Ectodermal cell (in vitro differentiated cells): ENCODE results near the gene TENM3.

Experiments
- H3K27ac ChIP-seq: 2 replicates; pipeline ENCODE4 v1.7.0; 2013; ENCODE audit warnings: mild to moderate bottlenecking, low read depth, low read length; ENCODE audit not compliant: insufficient read depth, poor library complexity, severe bottlenecking
- H3K27me3 ChIP-seq: 2 replicates; pipeline ENCODE4 v1.7.0; 2013; ENCODE audit warnings: mild to moderate bottlenecking, low read length; ENCODE audit not compliant: insufficient read depth, control insufficient read depth, poor library complexity, severe bottlenecking
- H3K36me3 ChIP-seq: one replicate; pipeline ENCODE4 v1.7.0; 2013; ENCODE audit warnings: low read length; ENCODE audit not compliant: control insufficient read depth, insufficient read depth
- H3K4me1 ChIP-seq: one replicate; pipeline ENCODE4 v1.7.0; 2013; ENCODE audit warnings: low read length; ENCODE audit not compliant: control insufficient read depth, insufficient read depth
- H3K4me3 ChIP-seq: 2 replicates; pipeline ENCODE4 v1.7.0; 2013; ENCODE audit warnings: low read depth, low read length, control low read depth; ENCODE audit not compliant: insufficient read depth
- H3K9me3 ChIP-seq: 2 replicates; pipeline ENCODE4 v1.7.0; 2013; ENCODE audit warnings: mild to moderate bottlenecking, low read length, moderate library complexity; ENCODE audit not compliant: control insufficient read depth
- WGBS, 2 experiments: methylation state at CpG; one replicate each; pipeline ENCODE4 v1.1.7; 2013; ENCODE audit warnings: missing lambda C conversion rate in 2 of 2; 5-methylcytosine and 5-hydroxymethylcytosine counted together

Gene TENM3

GRCh38 chr4:182346250-182346649, 103.0 kb downstream of the TENM3 start:
- 85 to 91% methylated on average over 5 to 7 of the region's 7 CpGs for WGBS, 2 experiments
- H3K27ac ChIP-seq, result no peak overlapping the region
- H3K9me3 ChIP-seq, result no peaks in the 10 kb centered on the region

GRCh38 chr4:182346675-182347375, 103.6 kb downstream of the TENM3 start:
- 84 to 85% methylated on average over 9 to 11 of the region's 11 CpGs for WGBS, 2 experiments
- Histone ChIP-seq H3K27ac (no peak overlapping the region), H3K4me3 (no peak overlapping the region), H3K36me3 (no peaks in the 10 kb centered on the region), H3K9me3 (no peaks in the 10 kb centered on the region), H3K4me1 (peaks cover 16% of the 10 kb centered on the region), H3K27me3 (no peaks in the 10 kb centered on the region)

More at GRCh38 chr4:182346250-182346649, 103.0 kb downstream of the TENM3 start:
- Histone ChIP-seq H3K4me3 (no peak overlapping the region), H3K36me3 (no peaks in the 10 kb centered on the region), H3K4me1 (peaks cover 16% of the 10 kb centered on the region), H3K27me3 (no peaks in the 10 kb centered on the region)

- WGBS, 2 experiments, result 92 to 97% methylated on average over 3 to 4 of the region's 5 CpGs
Measured at GRCh38 chr4:182348779-182349326, 105.7 kb downstream of the TENM3 start.

GRCh38 chr4:182350041-182350440, 106.8 kb downstream of the TENM3 start:
- Histone ChIP-seq H3K27me3 (no peaks in the 10 kb centered on the region), H3K27ac (no peak overlapping the region), H3K4me1 (peaks cover 5% of the 10 kb centered on the region), H3K4me3 (no peak overlapping the region), H3K9me3 (no peaks in the 10 kb centered on the region), H3K36me3 (no peaks in the 10 kb centered on the region)
- 97 to 100% methylated on average over 3 of the region's 3 CpGs for WGBS, 2 experiments

More at GRCh38 chr4:182348779-182349326, 105.7 kb downstream of the TENM3 start:
- Histone ChIP-seq H3K27me3 (no peaks in the 10 kb centered on the region), H3K9me3 (no peaks in the 10 kb centered on the region), H3K4me3 (no peak overlapping the region), H3K27ac (no peak overlapping the region), H3K4me1 (peaks cover 10% of the 10 kb centered on the region), H3K36me3 (no peaks in the 10 kb centered on the region)

- Histone ChIP-seq H3K27ac (no peak overlapping the region), H3K4me3 (no peak overlapping the region), H3K27me3 (no peaks in the 10 kb centered on the region), H3K36me3 (no peaks in the 10 kb centered on the region), H3K4me1 (peaks cover 5% of the 10 kb centered on the region), H3K9me3 (no peaks in the 10 kb centered on the region)
- WGBS, 2 experiments, result 91 to 92% methylated on average over 12 of the region's 12 CpGs
Measured at GRCh38 chr4:182351485-182351884, 108.3 kb downstream of the TENM3 start.

- 89 to 100% methylated on average over 2 to 3 of the region's 3 CpGs for WGBS, 2 experiments
- Histone ChIP-seq H3K27ac (no peak overlapping the region), H3K4me1 (no peaks in the 10 kb centered on the region), H3K4me3 (no peak overlapping the region), H3K27me3 (no peaks in the 10 kb centered on the region), H3K36me3 (no peaks in the 10 kb centered on the region), H3K9me3 (no peaks in the 10 kb centered on the region)
Measured at GRCh38 chr4:182354106-182354505, 110.9 kb downstream of the TENM3 start.

GRCh38 chr4:182354867-182355266, 111.7 kb downstream of the TENM3 start:
- H3K9me3 ChIP-seq, result no peaks in the 10 kb centered on the region
- H3K27ac ChIP-seq, result no peak overlapping the region
- H3K4me3 ChIP-seq, result no peak overlapping the region
- H3K4me1 ChIP-seq, result no peaks in the 10 kb centered on the region
- no peaks in the 10 kb centered on the region for H3K27me3 ChIP-seq
- WGBS, 2 experiments, result 84 to 86% methylated on average over 7 of the region's 7 CpGs
- H3K36me3 ChIP-seq, result no peaks in the 10 kb centered on the region

GRCh38 chr4:182367153-182367552, 124.0 kb downstream of the TENM3 start:
- H3K4me1 ChIP-seq, result no peaks in the 10 kb centered on the region
- H3K36me3 ChIP-seq, result no peaks in the 10 kb centered on the region
- H3K27me3 ChIP-seq, result no peaks in the 10 kb centered on the region
- no peak overlapping the region for H3K27ac ChIP-seq
- H3K9me3 ChIP-seq, result no peaks in the 10 kb centered on the region
- WGBS, 2 experiments, result 94% methylated on average over 13 of the region's 13 CpGs
- H3K4me3 ChIP-seq, result no peak overlapping the region

GRCh38 chr4:182369211-182369610, 126.0 kb downstream of the TENM3 start:
- Histone ChIP-seq H3K27ac (no peak overlapping the region), H3K4me3 (no peak overlapping the region), H3K27me3 (no peaks in the 10 kb centered on the region), H3K9me3 (no peaks in the 10 kb centered on the region), H3K36me3 (no peaks in the 10 kb centered on the region), H3K4me1 (no peaks in the 10 kb centered on the region)
- WGBS, 2 experiments, result 81 to 90% methylated on average over 3 of the region's 3 CpGs

- Histone ChIP-seq H3K9me3 (no peaks in the 10 kb centered on the region), H3K4me3 (no peak overlapping the region), H3K27ac (no peak overlapping the region), H3K36me3 (no peaks in the 10 kb centered on the region), H3K4me1 (no peaks in the 10 kb centered on the region), H3K27me3 (no peaks in the 10 kb centered on the region)
- WGBS, 2 experiments, result 79 to 84% methylated on average over 4 of the region's 4 CpGs
Measured at GRCh38 chr4:182370491-182370890, 127.3 kb downstream of the TENM3 start.
